Hindlimb muscle (tissue), 1 donor: ENCODE results near the gene LUC7L3. TPM values are rescaled to one million over a fixed set of nuclear protein-coding genes. Genes with fewer than 3 reads are reported as not detected.
"Not testable (repeated sequence)": the region's sequence is repeated elsewhere in the genome, so short reads cannot be mapped to it uniquely, and the experiment has no call there.

ENCODE experiments used
- DNase-seq: peaks from one replicate; pipeline ENCODE4 v3.0.0-alpha.2; 2013
- polyA plus RNA-seq: library from polyadenylated mRNA; unstranded; fragments of 120-200 nt; gene quantifications from one replicate; pipeline ENCODE4 v1.2.1, GENCODE V29; 2013; ENCODE audit not compliant: insufficient read length

The LUC7L3 gene, protein sequence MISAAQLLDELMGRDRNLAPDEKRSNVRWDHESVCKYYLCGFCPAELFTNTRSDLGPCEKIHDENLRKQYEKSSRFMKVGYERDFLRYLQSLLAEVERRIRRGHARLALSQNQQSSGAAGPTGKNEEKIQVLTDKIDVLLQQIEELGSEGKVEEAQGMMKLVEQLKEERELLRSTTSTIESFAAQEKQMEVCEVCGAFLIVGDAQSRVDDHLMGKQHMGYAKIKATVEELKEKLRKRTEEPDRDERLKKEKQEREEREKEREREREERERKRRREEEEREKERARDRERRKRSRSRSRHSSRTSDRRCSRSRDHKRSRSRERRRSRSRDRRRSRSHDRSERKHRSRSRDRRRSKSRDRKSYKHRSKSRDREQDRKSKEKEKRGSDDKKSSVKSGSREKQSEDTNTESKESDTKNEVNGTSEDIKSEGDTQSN
- polyA plus RNA-seq, result 270 TPM

DNA sequence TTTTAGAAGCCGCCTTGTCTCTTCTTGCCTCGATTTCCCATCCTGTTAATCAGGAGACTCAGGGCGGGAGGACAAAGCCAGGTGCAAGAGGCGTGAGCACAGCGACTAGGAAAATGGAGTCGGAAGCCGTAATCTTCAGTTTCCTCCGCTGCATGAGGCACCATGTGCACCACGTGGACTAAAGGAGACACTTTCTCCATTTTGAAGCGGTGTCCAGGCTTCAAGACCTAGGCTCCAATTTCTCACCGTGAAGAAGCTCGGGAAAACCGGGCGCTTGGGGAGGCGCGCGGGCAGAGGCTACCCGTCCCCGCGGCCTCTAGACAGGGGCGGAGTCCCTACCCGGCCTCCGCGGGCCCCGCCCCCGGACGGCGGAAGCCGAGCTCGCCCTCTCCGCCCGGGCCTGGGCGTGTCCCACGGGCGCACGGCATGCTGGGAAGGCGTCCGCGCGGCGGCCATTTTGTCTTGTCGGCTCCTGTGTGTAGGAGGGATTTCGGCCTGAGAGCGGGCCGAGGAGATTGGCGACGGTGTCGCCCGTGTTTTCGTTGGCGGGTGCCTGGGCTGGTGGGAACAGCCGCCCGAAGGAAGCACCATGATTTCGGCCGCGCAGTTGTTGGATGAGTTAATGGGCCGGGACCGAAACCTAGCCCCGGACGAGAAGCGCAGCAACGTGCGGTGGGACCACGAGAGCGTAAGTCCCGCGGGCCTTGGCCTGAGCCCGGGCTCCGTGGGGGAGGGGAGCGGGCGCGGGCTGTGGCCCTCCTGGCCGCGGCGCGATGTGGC is at the start of gene LUC7L3:
Gene LUC7L3, plus strand, starts transcription at position 460 of the 780 bp plus-strand sequence. Its CDS starts 130 bp downstream, at position 590.
- DNase-seq, result peak; percentile 96

DNA sequence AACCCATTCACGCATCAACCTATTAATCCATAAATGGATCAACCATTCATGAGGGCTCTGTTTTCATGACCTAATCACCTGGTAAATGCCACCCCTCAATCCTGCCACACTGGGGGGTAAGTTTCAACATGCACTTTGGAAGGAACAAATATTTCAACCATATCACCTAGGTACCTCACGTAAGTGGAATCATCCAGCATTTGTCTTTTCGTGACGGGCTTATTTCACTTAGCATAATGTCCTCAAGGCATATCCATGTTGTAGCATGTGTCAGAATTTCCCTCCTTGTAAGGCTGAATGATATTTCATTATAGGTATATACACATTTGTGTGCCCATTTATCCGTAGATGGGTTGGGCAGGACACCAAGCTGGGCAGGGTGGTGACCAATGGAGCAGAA is 47.3 kb upstream of the LUC7L3 start:
- no peak for DNase-seq

DNA sequence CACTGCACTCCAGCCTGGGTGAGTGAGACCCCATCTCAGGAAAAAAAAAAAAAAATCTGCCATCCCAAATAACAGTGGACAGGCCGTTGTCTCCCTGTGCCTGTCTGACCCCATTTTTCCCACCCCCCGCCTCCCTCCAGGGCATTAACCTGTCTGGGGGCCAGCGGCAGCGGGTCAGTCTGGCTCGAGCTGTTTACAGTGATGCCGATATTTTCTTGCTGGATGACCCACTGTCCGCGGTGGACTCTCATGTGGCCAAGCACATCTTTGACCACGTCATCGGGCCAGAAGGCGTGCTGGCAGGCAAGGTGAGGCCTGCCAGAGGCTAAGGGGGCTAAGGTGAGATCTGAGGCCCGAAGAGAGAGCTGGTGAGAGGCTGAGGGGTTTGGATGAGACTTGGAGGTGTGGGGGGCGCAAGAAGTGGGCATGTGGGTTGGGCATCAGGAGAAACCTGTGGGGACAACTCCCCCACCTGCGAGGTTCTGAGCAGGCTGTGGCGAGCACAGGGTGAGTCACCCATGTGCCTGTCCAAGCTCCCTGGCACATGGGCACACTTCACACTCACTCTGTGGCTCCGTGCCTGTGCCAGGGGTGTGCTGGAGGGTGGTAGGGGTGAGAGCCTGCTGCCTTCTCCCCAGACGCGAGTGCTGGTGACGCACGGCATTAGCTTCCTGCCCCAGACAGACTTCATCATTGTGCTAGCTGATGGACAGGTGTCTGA is 46.4 kb upstream of the LUC7L3 start:
- DNase-seq, result no peak

DNA sequence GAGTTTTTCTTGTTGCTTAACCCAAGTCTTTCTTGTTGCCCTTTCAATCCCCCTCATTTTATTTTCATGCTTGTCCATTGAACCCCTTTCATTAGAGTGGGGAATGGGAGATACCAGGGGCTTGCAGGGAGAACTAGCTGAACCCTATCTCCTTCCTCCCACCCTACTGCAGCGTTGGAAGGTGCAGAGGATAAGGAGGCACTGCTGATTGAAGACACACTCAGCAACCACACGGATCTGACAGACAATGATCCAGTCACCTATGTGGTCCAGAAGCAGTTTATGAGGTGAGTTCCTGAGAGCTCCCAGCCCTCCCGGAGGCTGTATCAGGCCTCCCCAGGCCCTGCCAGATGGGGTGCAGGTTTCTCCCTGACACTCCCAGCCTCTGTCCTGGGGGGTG is 44.2 kb upstream of the LUC7L3 start:
- no peak for DNase-seq

DNA sequence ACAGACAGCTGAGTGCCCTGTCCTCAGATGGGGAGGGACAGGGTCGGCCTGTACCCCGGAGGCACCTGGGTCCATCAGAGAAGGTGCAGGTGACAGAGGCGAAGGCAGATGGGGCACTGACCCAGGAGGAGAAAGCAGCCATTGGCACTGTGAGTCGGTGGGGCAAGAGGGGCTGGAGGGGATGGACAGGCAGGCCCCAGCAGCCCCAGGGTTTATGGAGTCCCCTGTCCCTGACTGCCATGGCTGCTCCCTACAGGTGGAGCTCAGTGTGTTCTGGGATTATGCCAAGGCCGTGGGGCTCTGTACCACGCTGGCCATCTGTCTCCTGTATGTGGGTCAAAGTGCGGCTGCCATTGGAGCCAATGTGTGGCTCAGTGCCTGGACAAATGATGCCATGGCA is 43.8 kb upstream of the LUC7L3 start:
- no peak for DNase-seq

DNA sequence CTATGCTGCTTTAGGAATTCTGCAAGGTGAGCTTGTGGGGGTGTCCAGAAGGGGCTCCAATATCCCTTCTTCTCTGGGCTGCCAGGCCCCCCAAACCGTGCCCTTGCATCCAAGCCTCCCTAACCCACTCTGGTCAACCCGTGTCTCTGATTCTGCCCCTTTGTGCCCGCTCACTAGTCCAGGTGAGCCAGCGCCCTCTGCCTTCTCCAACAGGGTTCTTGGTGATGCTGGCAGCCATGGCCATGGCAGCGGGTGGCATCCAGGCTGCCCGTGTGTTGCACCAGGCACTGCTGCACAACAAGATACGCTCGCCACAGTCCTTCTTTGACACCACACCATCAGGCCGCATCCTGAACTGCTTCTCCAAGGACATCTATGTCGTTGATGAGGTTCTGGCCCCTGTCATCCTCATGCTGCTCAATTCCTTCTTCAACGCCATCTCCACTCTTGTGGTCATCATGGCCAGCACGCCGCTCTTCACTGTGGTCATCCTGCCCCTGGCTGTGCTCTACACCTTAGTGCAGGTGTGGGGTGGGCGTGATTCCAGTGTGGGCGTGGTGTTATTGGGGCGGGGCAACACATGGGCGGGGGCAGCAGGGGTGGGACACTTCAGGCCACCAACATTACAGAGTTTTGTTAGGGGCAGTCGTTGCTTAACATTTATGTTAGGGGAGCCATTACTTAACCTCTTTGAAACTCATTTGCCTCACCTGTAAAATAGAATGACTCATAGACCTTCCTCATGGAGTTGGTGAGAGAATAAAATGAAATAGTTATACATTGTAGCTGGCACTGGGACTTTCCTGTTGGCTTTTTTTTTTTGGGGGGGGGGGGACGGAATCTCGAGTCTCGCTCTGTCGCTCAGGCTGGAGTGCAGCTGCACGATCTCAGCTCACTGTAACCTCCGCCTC is 43.1 kb upstream of the LUC7L3 start:
- DNase-seq, result no peak

DNA sequence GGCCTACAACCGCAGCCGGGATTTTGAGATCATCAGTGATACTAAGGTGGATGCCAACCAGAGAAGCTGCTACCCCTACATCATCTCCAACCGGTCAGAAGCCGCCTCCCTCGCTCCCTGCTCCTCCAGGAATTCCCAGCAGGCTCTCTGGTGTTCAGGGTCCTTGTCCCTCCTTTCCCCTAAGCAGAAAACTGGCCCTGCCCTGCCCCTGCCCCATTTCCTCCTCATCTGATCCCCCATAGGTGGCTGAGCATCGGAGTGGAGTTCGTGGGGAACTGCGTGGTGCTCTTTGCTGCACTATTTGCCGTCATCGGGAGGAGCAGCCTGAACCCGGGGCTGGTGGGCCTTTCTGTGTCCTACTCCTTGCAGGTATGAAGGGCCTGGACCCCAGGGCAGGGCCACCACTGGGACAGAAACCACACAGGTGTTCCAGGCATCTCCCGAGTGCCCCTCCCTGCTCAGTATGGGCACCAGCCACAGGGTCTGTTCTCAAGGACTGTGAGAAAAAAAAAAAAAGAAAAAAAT is 41.5 kb upstream of the LUC7L3 start:
- DNase-seq, result no peak

DNA sequence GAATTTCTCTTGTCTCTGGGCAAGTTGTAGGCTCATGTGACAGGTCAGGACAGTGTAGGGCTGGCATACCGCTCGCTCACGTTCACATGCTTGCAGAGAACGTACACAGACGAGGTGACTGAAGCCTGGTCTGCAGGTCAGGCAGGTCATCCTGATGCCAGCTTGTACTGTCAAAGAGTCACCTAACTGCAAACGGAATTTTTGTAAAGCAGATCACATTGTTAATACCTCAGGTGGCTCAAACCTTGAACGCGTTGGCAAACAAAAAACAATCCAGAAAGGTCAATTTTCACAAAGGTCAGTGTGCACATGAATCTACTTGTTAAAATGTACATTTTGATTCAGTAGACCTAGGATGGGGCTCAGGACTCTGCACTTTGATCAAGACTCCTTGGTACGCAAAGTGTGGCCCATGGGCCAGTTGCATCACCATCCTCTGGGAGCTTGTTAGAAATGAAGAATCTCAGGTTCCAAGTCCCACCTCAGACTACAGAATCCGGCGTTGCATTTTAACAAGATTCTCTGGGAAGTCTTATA is 40.3 kb upstream of the LUC7L3 start:
- no peak for DNase-seq

DNA sequence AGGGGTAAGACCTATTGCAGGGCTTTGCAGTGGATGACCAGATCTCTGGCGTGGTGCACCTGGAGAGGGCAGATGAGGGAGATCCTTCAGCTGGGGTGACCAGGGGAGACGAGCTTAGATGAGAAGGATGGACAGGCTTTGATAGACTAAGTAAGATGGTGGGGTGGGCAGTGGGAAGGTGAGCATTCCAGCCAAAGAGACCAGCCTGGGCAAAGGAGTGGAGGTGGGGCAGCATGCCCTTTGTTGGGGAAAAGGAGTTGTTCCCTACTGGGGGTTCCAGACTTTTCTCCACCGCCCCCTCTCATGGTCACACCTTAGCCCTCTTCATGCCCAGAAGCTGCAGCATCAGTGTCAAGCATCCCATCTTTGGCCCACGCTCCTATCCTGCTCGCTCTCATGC is 39.3 kb upstream of the LUC7L3 start:
- DNase-seq, result no peak

DNA sequence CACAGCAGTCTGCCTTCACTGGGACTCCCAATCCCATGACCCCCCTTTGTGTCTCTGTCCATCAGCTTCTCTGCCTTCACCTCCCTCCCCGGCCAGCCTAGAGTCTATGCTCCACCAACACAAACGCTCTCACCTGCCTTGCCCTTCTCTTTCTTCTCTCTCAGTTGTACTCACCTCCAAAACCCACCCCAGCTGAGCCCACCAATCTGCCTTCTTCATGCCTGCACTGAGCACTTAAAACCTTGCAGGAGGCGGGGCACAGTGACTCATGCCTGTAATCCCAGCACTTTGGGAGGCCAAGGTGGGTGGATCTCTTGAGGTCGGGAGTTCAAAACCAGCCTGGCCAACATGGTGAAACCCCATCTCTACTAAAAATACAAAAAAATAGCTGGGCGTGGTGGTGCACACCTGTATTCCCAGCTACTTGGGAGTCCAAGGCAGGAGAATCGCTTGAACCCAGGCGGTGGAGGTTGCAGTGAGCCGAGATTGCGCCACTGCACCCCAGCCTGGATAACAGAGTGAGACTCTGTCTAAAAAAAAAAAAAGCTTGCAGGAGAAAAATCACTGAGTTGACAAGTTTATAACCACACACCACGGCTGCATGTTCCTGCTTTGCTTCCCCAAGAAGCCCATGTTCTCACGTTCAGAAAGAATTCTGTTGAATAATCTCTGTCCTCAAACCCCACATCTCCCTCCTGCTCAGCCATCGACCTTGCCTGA is 38.7 kb upstream of the LUC7L3 start:
- DNase-seq, result not testable (repeated sequence)

DNA sequence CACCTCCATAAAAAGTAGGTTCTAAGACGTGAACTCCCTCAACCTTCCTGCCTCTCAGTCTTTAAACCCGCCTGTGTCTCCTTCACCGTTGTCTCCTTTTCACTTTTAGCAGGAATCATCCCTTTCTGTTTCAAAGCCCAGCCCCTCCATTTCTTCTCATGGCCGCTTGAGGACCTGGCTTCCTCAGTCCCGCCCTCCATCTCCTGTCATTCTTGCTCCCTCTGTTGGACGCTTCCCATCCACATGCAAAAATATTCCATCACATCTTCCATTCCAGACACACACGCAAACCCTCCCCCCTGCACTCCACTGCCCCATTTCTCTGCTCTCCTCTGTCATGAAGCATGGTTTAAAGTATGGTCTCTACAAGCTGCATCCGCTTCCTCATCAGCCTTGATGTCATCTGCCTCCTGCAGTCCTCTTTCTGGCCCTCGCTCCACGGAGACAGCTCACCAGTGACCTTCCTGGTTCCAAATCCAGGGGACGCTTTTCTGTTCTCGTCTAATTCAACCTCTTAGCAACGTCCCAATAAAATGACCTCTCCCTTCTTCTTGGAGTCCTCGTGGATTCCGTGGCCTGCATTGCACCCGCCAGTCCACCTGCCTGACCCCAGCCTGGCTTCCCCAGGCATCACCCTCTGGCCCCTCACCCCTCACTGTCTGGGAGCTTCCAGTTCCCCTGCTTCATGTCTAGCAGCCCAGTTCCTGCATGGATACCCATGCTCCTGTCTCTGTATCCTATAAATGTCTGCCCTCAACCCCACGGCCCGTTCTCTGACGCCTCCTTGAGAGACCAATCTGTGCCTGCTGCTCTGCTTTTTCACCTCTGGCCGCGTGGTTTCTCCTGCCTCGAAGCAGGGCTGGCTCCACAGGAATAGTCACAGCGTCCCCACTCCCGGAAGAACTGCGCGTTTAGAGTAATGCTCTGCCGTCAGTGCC is 37.9 kb upstream of the LUC7L3 start:
- DNase-seq, result peak; percentile 86

DNA sequence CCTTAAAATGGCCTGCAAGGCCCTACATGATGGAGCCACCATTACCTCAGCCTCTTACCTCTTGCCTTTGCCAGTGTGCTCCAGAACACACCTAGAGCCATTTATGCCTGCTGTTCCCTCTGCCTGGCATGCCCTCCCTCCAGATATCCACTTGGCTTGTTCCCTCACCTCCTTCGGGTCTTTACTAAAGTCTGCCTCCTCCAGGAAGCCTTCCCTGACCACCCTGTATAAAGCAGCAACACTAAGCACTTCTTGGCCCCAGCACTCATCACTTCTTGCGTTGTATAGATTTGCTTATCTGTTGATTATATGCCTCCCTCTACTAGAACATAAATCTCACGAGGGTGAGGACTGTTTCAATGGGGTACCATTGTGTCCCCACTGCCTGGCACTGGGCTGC is 37.0 kb upstream of the LUC7L3 start:
- no peak for DNase-seq

DNA sequence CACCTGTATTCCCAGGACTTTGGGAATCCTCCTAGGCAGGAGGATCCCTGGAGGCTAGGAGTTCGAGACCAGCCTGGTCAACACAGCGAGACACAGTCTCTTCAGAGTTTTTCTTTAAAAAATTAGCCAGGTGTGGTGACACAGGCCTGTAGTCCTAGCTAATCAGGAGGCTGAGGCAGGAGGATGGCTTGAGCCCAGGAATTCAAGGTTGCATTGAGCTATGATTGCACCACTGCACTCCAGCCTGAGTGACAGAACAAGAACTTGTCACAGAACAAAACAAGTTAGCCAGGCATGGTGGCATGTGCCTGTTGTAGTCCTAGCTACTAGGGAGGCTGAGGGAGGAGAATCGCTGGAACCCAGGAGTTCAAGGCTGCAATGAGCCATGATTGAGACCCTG is 36.5 kb upstream of the LUC7L3 start:
- DNase-seq, result no peak

DNA sequence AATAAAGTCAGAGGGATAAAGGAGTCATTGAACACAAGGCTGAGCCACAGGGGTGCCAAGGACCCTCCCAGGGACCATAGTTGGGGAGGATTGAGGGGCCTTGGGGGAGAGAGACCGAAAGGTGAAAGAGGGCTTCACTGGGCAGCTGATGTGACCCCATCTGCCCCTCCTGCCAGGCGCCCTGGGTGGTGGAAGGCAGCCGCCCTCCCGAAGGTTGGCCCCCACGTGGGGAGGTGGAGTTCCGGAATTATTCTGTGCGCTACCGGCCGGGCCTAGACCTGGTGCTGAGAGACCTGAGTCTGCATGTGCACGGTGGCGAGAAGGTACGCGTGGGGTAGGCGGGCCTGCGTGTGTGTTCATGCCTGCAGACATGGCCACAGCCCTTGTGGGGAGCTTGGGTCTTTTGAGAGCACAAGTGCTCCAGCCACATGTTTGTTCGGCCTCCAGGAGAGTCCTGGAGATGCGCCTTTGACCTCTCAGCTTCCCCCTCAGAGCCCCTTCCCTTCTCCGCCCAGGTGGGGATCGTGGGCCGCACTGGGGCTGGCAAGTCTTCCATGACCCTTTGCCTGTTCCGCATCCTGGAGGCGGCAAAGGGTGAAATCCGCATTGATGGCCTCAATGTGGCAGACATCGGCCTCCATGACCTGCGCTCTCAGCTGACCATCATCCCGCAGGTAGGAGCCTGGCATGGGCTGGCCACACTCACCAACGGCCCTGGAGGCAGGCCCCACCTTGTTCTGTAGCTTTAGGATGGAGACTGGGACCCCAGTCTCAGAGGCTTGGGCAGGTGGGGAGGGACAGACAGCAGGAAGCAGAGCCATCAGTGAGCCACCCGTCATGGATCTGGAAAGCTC is 35.7 kb upstream of the LUC7L3 start:
- no peak for DNase-seq

DNA sequence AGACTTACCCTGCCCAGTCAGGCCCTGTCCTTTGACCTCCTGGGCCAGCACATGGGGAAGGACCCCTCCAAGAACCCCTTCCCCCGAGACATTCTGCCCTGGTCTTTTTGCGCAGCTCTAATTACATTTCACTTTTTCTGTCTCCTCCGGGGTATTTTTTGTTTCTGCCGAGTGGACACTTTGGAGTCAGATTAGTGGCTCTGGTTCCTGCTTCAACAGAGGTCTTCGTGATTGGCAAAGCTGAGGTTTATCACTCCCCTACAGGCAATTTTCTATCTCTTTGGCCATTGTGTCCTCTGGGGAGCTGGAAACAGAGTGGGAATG is 35.2 kb upstream of the LUC7L3 start:
- no peak for DNase-seq

DNA sequence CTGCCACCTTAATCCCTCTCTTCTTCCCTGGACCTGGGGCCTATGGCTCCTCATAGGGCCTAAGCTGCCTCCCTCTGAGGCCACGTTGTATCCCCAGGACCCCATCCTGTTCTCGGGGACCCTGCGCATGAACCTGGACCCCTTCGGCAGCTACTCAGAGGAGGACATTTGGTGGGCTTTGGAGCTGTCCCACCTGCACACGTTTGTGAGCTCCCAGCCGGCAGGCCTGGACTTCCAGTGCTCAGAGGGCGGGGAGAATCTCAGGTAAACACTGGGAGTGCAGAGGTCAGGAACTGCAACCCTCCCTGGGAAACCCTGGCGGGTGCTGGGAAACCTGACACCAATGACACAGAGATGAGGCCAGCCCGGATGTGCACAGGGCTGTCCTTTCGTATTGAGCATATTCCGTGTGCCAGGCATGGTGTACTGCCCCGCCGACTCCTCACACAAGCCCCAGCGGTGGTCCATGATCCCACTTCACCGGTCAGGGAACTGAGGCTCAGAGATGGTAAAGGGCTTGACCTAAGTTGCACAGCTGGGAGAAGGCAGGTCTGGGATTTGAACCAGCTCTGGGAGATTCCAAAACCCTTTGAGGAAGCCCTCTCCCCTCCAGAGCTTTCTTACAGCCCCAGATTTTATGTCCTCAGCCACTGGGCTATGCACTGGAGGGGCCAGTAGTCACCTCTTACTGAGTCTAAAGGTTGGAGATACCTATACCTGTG is 34.6 kb upstream of the LUC7L3 start:
- DNase-seq, result no peak

DNA sequence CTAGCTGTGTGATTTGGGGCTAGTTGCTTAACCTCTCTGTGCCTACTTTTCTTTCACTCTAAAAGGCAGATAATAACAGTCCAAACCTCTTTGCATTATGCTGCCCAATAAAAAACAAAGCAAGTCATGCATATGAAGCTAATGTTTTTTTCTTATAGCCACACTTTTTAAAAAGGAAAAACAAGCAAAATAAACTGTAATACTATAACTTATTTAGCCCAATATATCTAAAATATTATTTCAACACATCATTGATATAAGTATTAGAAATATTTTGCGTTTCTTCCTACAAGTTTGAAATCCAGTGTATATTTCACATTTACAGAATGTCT is 34.1 kb upstream of the LUC7L3 start:
- no peak for DNase-seq
